IMR-90 (cell line): ENCODE data around the gene CYP4F22. TPM values are rescaled to one million over a fixed set of nuclear protein-coding genes. Genes with fewer than 3 reads are reported as not detected.

ENCODE experiments used
- ATAC-seq: fragments of 200-7000 bp; cut with Tn5 transposase; 2 replicates; pipeline ENCODE4 v1.9.1; 2020; ENCODE audit warnings: low read depth, mild to moderate bottlenecking, moderate library complexity
- BruUV-seq: library from RNA; stranded (reverse); fragments of 400-500 nt; replicated peaks from 2 replicates; lab custom pipeline; 2021; lab: Mats Ljungman, UMichigan
- CTCF ChIA-PET: fragments of 300-600 bp; formaldehyde crosslinking; extraction: SDS; loops from one replicate; lab custom pipeline; 2021; ENCODE audit warnings: antibody characterized with exemption; lab: Yijun Ruan, JAX
- POLR2A ChIA-PET: fragments of 300-600 bp; sonication (Branson Sonifier 250); formaldehyde crosslinking; loops from one replicate; lab custom pipeline; 2022; ENCODE audit warnings: antibody characterized with exemption; ENCODE audit not compliant: unreplicated experiment; lab: Charles Lee
- DNase-seq: peaks from one replicate; pipeline ENCODE4 v3.0.0; 2013
- H2AFZ ChIP-seq: replicated peaks from 2 replicates; pipeline ENCODE3; 2013; ENCODE audit warnings: low read length, mild to moderate bottlenecking; ENCODE audit not compliant: poor library complexity
- H2AK5ac ChIP-seq: 2 replicates; pipeline ENCODE4 v1.6.1; 2013; ENCODE audit warnings: low read depth, low read length, inconsistent platforms
- H2AK9ac ChIP-seq: replicated peaks from 2 replicates; pipeline ENCODE3; 2013; ENCODE audit warnings: mild to moderate bottlenecking, low read depth, low read length, moderate library complexity; ENCODE audit not compliant: poor library complexity
- H2BK120ac ChIP-seq: 2 replicates; pipeline ENCODE4 v1.6.1; 2013; ENCODE audit warnings: low read depth, low read length, inconsistent platforms
- H2BK15ac ChIP-seq: 3 replicates; pipeline ENCODE4 v1.6.1; 2013; ENCODE audit warnings: low read depth, low read length, inconsistent platforms
- H2BK20ac ChIP-seq: 2 replicates; pipeline ENCODE4 v1.6.1; 2013; ENCODE audit warnings: low read depth, mild to moderate bottlenecking, inconsistent platforms, low read length, moderate library complexity
- H2BK5ac ChIP-seq: 2 replicates; pipeline ENCODE4 v1.6.1; 2013; ENCODE audit warnings: mild to moderate bottlenecking, low read depth, low read length, inconsistent platforms; ENCODE audit not compliant: poor library complexity, severe bottlenecking
- H3K14ac ChIP-seq: replicated peaks from 2 replicates; pipeline ENCODE4 v1.6.1; 2013; ENCODE audit warnings: low read depth, low read length, inconsistent platforms
- H3K18ac ChIP-seq: 2 replicates; pipeline ENCODE4 v1.6.1; 2013; ENCODE audit warnings: low read depth, low read length, control low read depth
- H3K23ac ChIP-seq: 2 replicates; pipeline ENCODE4 v1.6.1; 2013; ENCODE audit warnings: low read depth, low read length, inconsistent platforms
- H3K27ac ChIP-seq: 2 replicates; pipeline ENCODE4 v1.5.1; 2013; ENCODE audit warnings: mild to moderate bottlenecking, control low read depth, low read length; ENCODE audit not compliant: insufficient read depth
- H3K27me3 ChIP-seq: 2 replicates; pipeline ENCODE4 v1.6.1; 2013; ENCODE audit warnings: low read length; ENCODE audit not compliant: control insufficient read depth, insufficient read depth
- H3K36me3 ChIP-seq: 2 replicates; pipeline ENCODE4 v1.6.1; 2013; ENCODE audit warnings: low read length, mixed read lengths; ENCODE audit not compliant: control insufficient read depth, insufficient read depth
- H3K4ac ChIP-seq: 2 replicates; pipeline ENCODE4 v1.6.1; 2013; ENCODE audit warnings: low read depth, low read length, inconsistent platforms
- H3K4me1 ChIP-seq: 2 replicates; pipeline ENCODE4 v1.6.1; 2013; ENCODE audit warnings: low read length, mixed read lengths; ENCODE audit not compliant: control insufficient read depth, insufficient read depth
- H3K4me2 ChIP-seq: 2 replicates; pipeline ENCODE4 v1.6.1; 2013; ENCODE audit warnings: low read depth, mild to moderate bottlenecking, control low read depth, low read length, moderate library complexity
- H3K4me3 ChIP-seq: 2 replicates; pipeline ENCODE4 v1.5.1; 2013; ENCODE audit warnings: low read depth, mild to moderate bottlenecking, control low read depth, low read length, moderate library complexity; ENCODE audit not compliant: insufficient read depth
- H3K56ac ChIP-seq: 2 replicates; pipeline ENCODE4 v1.6.1; 2013; ENCODE audit warnings: low read length, inconsistent platforms; ENCODE audit not compliant: insufficient read depth; ENCODE audit errors: extremely low read depth
- H3K79me1 ChIP-seq, 2 experiments: 2 replicates each; pipeline ENCODE4 v1.6.1; 2013; ENCODE audit warnings: low read length in 2 of 2, inconsistent platforms in 1 of 2, low read depth in 1 of 2
- H3K9ac ChIP-seq: 2 replicates; pipeline ENCODE4 v1.6.1; 2013; ENCODE audit warnings: low read depth, low read length, control low read depth
- H3K9me1 ChIP-seq: 2 replicates; pipeline ENCODE4 v1.6.1; 2013; ENCODE audit warnings: low read length, inconsistent platforms; ENCODE audit not compliant: insufficient read depth
- H3K9me3 ChIP-seq: 2 replicates; pipeline ENCODE4 v1.6.1; 2013; ENCODE audit warnings: low read length; ENCODE audit not compliant: control insufficient read depth, insufficient read depth
- H4K20me1 ChIP-seq: 2 replicates; pipeline ENCODE4 v1.6.1; 2013; ENCODE audit warnings: low read length, inconsistent platforms; ENCODE audit not compliant: insufficient read depth
- H4K5ac ChIP-seq: 2 replicates; pipeline ENCODE4 v1.6.1; 2013; ENCODE audit warnings: mild to moderate bottlenecking, low read depth, low read length, control low read depth
- H4K8ac ChIP-seq, 2 experiments: 2 replicates each; pipeline ENCODE4 v1.6.1; 2013; ENCODE audit warnings: low read depth in 2 of 2, low read length in 2 of 2, control low read depth in 1 of 2, inconsistent platforms in 1 of 2
- H4K91ac ChIP-seq: 2 replicates; pipeline ENCODE4 v1.6.1; 2013; ENCODE audit warnings: low read depth, low read length, inconsistent platforms; ENCODE audit not compliant: insufficient read depth
- CEBPB ChIP-seq: IDR thresholded peaks from 2 replicates; pipeline ENCODE4 v1.6.1; 2012; ENCODE audit warnings: low read depth, low read length, improper control_type of control experiment
- RFX5 ChIP-seq: IDR thresholded peaks from 2 replicates; pipeline ENCODE4 v1.8.0; 2012; ENCODE audit warnings: low read depth, mild to moderate bottlenecking, low read length, moderate library complexity
- WGBS, 2 experiments: methylation state at CpG; one replicate each; pipeline versions ENCODE4 v1.1.5 to v1.1.7; 2013; ENCODE audit warnings: missing lambda C conversion rate in 2 of 2; ENCODE audit not compliant: insufficient read length in 1 of 2; ENCODE audit errors: extremely low coverage in 2 of 2; 5-methylcytosine and 5-hydroxymethylcytosine counted together
- dilution Hi-C: fragments of 300-500 bp; cut with HindIII; formaldehyde crosslinking; loops from one replicate; pipeline ENCODE4 v1.14.3; 2018; ENCODE audit warnings: low sequenced_read_pairs; ENCODE audit not compliant: unreplicated experiment
- in situ Hi-C: fragments of 300-500 bp; cut with MboI; formaldehyde crosslinking; loops from 3 replicates; pipeline ENCODE4 v1.14.3; 2019; ENCODE audit warnings: low sequenced_read_pairs, inconsistent platforms, mixed read lengths
- intact Hi-C: fragments of 100-400 bp; cut with micrococcal nuclease; formaldehyde crosslinking; loops from 2 replicates; pipeline ENCODE4 v1.10.0; 2022
- polyA plus RNA-seq, 3 experiments: library from polyadenylated mRNA; depleted of rRNA; stranded (reverse); fragments of >200 nt; gene quantifications; 2 replicates each; pipeline ENCODE4 v1.2.3, GENCODE V29; 2012; ENCODE audit warnings: low replicate concordance in 1 of 3
- total RNA-seq: library from RNA; depleted of rRNA; stranded (reverse); fragments of >200 nt; gene quantifications from 2 replicates; pipeline ENCODE4 v1.2.3, GENCODE V29; 2012

Gene CYP4F22
- total and polyA plus RNA-seq, 2 of the 4 experiments (the other 2 are of a cell fraction): not detected

- H4K5ac ChIP-seq: no peak overlapping the region
- H3K18ac ChIP-seq: no peak overlapping the region
- H3K4me3 ChIP-seq: no peak overlapping the region
- POLR2A ChIA-PET: no interaction called here
- no peaks in the 10 kb centered on the region for H3K79me1 ChIP-seq
- ATAC-seq (no peak), DNase-seq (no peak)
- H4K91ac ChIP-seq: no peak overlapping the region
- dilution Hi-C loops (no loop called here), intact Hi-C loops (no loop called here), in situ Hi-C loops (no loop called here)
- no peaks in the 10 kb centered on the region for H3K9me3 ChIP-seq
- H4K8ac ChIP-seq: no peak overlapping the region
- H4K20me1 ChIP-seq: no peaks in the 10 kb centered on the region
- H3K56ac ChIP-seq: no peak overlapping the region
- no peak overlapping the region for H2BK5ac ChIP-seq
- no peak overlapping the region for H3K4me2 ChIP-seq
- no peak overlapping the region for H2AK5ac ChIP-seq
- H3K27me3 ChIP-seq: peaks cover 38% of the 10 kb centered on the region
- H3K36me3 ChIP-seq: no peaks in the 10 kb centered on the region
- no peak overlapping the region for H2BK20ac ChIP-seq
- no peak overlapping the region for H3K9ac ChIP-seq
- no peak overlapping the region for H3K14ac ChIP-seq
- H2BK120ac ChIP-seq: no peak overlapping the region
- H3K9me1 ChIP-seq: no peaks in the 10 kb centered on the region
- H3K23ac ChIP-seq: no peak overlapping the region
- H2AFZ ChIP-seq: no peak overlapping the region
- no peak overlapping the region for H2AK9ac ChIP-seq
- CTCF ChIA-PET: no interaction called here
- H3K4ac ChIP-seq: no peak overlapping the region
- WGBS, 2 experiments: 69% methylated on average over 2 of the region's 2 CpGs; no CpG with 5 or more reads in 1 of the 2 experiments
- H3K27ac ChIP-seq: no peak overlapping the region
- no peak for TF ChIP-seq RFX5
- TF ChIP-seq CEBPB: no peak
- no peak overlapping the region for H2BK15ac ChIP-seq
- BruUV-seq: no TSS peak
- no peaks in the 10 kb centered on the region for H3K4me1 ChIP-seq
Measured at GRCh38 chr19:15461694-15462093, 46.6 kb upstream of the CYP4F22 start.
